T47D (cell line): ENCODE data around the gene CHN1.

Experiments
- DNase-seq, 2 experiments: peaks; one replicate each; pipeline versions ENCODE4 v3.0.0 to v3.0.0-alpha.2; 2011 to 2012; ENCODE audit warnings: low read depth in 1 of 2, low spot score in 1 of 2
- JUND ChIP-seq: IDR thresholded peaks from 2 replicates; pipeline ENCODE4 v1.6.1; 2012; ENCODE audit warnings: low read depth
- in situ Hi-C: cut with HindIII; loops from 2 replicates; pipeline ENCODE4 v1.10.0; 2016; ENCODE audit warnings: low sequenced_read_pairs, low pct_unique_long_range_greater_than_20kb

Gene CHN1

DNA sequence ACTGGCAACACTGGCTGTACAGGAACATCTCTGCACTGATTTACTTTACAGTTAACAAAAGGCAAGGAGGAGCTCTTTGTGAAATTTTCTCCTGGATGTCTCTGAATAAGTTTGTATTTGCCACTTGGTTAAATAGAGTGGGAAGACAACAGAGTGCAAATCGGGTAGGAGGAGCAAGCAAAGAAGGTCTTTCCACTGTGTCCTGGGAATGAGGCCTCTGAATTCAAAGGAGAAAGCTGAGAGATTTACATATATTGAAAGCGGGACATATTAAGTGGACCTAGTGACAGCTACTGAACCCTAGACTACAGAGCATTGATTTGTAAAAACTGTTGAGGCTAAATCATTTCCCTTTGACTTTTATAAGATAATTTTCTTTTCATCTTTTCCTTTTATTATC, 123.5 kb downstream of the CHN1 start:
- DNase-seq: no peak
- no peak for TF ChIP-seq JUND
- in situ Hi-C loops: no loop called here

DNA sequence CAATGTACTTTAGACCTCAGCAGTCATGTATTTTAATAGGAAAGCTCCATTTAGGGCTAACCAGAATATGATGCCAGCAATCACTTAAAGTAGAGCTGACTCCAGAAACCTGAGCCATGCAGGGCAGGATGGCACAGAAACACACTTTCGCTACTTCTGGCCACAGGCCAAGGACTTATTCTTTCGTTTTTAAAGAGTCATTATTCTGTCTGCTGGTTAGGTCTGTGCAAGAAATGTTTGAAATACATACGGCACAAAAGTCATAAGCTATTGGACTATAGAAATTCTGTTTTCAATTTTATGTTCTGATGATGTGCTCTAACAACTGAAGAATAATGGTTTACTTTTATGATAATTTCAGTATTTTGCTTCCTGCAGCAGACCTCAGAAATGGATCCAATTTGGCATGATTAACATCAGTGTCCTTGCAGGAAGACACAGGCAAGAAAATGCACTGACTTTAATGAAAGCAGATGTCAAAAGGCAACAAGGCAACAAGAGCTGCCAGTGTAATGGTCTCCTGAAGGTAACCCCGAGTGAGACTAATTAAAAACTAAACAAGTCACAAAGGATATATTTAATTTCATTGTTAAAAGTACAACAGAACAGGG, 126.5 kb downstream of the CHN1 start:
- TF ChIP-seq JUND: no peak
- in situ Hi-C loops: no loop called here

DNA sequence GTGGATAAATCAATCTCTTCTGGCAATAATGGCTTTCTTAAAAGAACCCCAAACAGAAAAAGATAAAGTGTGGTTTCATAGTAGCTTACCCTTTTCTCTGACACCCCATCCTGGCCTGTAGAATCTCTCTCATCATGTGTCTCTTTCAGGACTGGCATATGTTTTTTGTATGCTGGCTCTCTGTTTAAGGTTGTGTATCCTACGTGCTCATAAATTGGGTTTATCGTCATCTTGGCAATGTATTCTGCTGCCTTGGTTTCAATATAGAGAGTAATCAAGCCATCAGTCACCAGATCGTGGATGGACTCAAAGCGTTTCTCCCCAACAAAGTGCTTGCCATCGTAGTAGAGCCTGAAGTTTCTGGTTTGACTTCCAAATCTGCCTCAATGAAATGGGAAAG, 127.4 kb downstream of the CHN1 start:
- DNase-seq: no peak
- no peak for TF ChIP-seq JUND
- in situ Hi-C loops: no loop called here

More for the DNA sequence above, 126.5 kb downstream of the CHN1 start:
- DNase-seq: peak in 1 of 2 experiments; percentile 5

DNA sequence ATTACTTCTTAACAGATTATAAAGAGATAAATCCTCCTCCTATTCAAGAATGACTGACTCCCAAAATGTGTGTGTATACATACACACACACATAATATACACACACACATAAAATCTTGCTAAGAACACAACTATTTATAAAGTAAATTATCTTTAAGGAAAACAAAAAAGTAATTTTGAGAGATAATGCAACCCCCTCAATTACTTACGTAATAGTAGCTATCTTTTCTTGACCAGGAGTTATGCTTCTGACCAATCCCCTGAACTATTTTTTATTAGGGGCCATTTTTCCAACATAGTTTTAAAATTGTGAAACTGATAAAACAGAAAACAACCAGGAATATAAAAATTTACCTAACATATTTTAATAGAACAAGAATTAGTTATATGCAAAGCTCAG, 127.9 kb downstream of the CHN1 start:
- no peak for DNase-seq
- in situ Hi-C loops: no loop called here
- no peak for TF ChIP-seq JUND

DNA sequence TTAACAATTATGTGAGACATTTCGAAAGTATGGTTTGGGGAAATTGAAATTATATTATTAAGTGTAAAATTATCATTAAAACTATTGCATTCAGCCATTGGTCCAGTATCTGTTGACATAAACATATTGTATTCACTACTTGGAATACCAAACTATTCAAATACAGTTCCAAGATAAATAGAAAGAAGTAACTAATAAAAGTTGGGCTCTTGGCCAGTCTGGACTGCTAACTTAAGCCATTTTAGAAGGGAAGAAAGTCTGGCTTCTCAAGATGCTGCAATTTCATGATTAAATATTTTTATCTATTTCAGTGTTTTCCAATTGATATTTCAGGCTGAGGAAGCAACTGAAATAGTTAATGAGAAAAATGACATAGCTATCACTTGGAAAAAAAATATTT, 131.1 kb downstream of the CHN1 start:
- TF ChIP-seq JUND: no peak
- DNase-seq: no peak
- in situ Hi-C loops: no loop called here

DNA sequence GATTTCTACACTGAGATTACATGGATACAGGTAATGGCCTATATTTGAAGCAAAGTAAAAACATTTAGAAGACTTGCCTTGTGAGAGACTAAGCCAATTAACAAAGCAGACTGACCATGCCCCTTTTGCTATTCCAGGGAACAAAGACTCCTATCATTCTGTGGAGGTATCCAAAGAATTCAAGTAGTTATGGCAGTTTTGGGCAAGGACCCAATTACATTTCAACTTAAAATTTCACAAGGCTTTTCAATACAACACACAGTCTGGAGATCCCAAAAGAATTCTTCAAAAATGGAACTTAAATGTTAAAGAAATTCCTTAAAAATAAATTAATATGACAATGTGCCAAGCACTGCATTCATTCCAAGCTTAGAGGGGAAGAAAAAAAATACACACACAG, 131.7 kb downstream of the CHN1 start:
- TF ChIP-seq JUND: no peak
- in situ Hi-C loops: no loop called here
- no peak for DNase-seq

DNA sequence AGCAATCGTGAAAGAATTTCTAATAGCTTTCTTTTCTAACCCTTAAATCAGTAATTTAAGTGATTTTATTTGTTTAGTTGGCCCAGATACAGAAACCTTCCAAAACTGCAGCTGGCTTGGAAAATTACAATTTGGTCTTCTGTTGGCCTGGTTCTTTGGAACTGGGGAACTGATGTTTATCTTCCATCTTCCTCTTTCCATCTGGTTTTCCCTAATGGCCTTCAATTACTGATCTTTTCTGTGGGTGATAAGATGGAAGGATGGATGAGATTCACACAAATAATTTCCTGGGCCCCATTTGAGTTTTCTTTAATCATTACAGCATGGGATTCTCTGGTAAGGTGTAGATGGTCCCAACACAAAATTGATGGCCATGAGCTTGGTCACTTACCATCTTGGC, 134.4 kb downstream of the CHN1 start:
- no peak for DNase-seq
- in situ Hi-C loops: no loop called here
- no peak for TF ChIP-seq JUND

DNA sequence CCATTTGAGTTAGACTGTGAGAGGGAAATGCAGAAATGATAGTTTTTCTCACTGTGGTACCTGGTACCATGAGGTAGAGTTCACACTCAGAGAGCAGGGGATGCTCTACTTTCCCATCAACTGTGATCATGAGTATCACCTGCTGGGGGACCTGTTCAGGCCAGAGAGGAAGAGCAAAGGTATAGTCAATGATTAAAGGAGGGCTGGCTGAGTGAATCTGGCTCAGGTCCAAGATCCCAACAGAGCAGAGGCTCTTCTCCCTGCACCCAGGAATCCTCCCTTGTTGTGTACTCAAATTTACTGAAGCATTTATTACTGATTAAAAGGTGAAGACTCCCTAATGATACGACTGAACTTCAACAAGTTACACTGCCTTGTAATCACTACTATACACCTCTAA, 136.3 kb downstream of the CHN1 start:
- no peak for TF ChIP-seq JUND
- DNase-seq: no peak
- in situ Hi-C loops: no loop called here

DNA sequence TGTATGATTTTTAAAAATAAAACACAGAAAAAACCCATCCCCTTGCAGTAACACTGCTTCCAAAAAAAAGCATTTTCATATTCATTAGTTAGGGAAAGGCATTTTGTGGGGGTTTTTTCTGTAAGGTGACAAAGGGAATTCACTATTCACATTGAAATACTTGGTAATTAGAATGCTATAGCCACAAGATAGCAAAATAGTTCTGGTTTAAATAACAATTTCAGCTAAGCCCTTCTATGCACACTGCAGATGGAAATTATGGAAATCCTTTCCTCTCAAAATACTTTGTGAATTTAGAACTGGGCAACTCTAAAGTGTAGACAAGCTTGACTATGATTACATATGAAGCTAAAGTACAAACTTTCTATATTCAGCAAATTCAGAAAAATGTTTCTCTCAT, 138.8 kb downstream of the CHN1 start:
- DNase-seq: no peak
- TF ChIP-seq JUND: no peak
- in situ Hi-C loops: no loop called here

DNA sequence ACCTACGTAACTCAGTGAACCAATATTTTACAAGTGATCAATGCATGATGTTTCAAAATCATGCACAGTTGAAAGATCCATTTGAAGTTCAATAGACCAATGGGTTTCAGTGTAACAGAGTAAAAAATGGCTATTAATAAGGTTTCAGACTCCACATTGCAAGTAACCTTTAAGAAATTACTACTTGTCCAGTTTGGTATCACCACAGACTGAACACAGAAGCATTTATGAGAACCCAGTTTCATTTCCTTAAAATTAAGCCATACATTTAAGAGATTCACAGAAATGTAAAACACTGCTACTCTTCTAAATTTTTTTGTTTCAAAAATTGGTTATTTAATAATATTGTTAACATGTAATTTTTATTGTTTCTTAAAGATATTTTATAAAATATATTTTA, 142.0 kb downstream of the CHN1 start:
- in situ Hi-C loops: no loop called here
- TF ChIP-seq JUND: no peak
- DNase-seq: no peak

DNA sequence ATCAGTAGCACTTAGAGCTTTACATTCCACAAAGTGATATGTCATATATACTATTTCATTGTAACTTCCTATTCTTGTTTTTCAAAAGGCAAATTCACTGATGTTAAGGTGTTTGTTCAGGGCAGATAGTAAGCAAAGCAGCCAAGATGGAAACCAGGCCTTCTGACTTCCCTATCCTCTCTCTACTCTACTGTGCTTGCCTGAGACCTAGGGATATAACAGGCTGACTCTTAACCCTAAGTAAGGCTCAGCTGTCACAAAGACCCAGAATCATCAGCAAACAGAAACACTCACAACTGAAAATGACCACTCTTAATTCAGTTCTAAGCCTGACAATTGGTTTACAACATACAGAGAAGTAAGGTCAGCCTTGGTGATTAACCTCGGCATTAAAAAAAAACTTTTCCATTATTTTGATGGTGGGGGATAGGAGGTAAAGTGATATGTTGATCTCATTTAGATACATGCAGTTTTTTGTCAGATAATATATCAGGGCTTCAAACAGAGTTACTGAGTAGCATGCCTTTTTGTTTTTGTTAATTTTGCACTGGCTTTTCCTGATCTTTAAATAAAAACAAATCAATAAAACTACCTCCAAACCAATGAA, 145.5 kb downstream of the CHN1 start:
- no peak for DNase-seq
- in situ Hi-C loops: no loop called here
- no peak for TF ChIP-seq JUND

DNA sequence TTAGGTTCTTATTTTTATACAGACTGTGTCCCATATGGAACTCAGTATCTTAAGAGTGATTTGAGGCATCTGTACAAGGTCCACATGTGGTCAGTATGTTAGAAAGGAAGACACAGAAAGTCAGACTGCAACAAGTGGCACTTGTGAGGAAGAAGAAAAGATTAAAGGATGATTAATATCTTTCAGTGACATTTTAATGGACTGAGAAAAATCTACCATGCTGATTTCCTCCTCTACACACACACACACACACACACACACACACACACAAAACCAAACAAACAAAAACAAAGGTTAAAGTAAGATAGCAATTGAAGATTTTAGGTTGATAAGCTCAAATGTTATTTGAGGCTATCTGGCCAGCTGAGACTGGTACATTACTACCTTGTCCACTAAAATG, 146.4 kb downstream of the CHN1 start:
- TF ChIP-seq JUND: no peak
- in situ Hi-C loops: no loop called here
- DNase-seq: no peak

DNA sequence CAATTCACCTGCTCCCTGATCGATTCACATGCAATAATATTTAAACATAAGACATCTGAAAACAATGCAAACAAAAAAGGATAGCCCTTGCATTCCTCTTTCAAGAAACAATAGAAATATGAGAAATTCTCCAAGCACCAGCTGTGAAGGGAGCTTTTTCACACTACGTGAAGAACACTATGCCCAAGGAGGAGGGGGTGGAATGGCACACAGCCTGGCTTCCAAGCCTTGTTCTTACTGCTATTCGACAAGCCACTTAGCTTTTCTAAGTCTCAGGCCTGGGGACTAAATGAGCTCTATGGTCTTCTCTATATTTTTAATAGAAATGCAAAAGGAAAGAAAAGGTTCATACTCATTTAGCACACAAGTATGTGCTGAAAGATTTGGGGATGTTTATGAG, 148.7 kb downstream of the CHN1 start:
- in situ Hi-C loops: no loop called here
- TF ChIP-seq JUND: no peak
- no peak for DNase-seq
